Right renal cortex interstitium (tissue), 3 donors: ENCODE results near the gene CMC1. TPM values are rescaled to one million over a fixed set of nuclear protein-coding genes. Genes with fewer than 3 reads are reported as not detected.
"Not testable (repeated sequence)": the region's sequence is repeated elsewhere in the genome, so short reads cannot be mapped to it uniquely, and the experiment has no call there.

ENCODE experiments used
- DNase-seq, 3 donors: peaks; one replicate each; pipeline ENCODE4 v3.0.0-alpha.2; 2013; ENCODE audit warnings: low read depth in 3 of 3, low spot score in 2 of 3
- polyA plus RNA-seq, 3 donors: library from polyadenylated mRNA; unstranded; fragments of 120-200 nt; gene quantifications; one replicate each; pipeline ENCODE4 v1.2.1, GENCODE V29; 2013; ENCODE audit not compliant: insufficient read length in 3 of 3

The CMC1 gene
- 10 to 100 TPM; 29.7 to 30.8 (median 30.1) TPM for polyA plus RNA-seq

DNA sequence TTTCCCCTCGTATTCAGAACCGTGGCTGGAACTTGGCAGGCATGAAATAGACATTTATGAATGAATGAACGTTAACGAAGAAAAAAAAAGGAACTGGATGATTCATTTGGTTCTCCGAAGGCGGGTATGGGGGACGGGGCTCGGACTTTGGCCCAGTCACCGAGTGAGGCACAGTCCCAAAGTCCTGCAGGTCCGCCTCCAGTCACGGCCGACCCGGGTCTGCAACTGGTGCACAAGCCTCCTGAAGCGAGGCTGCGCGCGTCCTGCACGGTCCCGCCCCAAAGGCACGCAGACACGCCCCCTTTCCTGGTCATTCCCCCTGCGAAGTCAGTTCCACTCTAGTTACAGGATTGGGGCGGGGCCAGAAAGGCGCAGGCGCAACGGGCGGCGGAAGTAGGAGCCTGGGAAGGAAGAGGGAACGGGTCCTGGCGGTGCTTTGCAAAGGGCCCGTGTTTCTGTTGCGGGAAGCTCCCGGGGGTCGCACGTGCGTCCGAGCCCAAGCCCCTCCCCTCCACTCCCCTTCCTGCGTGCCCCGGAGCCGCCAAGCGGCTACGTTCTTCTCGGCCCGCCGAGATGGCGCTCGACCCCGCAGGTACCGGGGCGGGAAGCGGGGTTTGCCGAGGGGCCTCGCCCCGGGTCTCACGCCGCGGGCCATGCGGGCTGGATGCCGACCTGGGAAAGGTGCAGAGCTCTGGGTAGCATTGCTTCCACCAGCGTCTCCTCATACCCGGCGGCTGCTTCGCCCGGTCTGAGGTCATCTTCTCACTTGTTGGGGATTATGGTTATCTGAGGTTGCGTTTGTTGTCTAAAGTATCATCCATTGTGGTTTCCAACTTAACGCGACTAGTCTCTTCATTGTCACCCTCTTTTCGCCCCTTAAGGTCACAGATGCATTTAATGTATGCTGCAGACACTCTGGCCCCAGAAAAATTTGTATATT, at the start of gene CMC1:
CMC1 (plus strand) TSS at position 399 of the 940 bp plus-strand sequence; CDS start at position 574, 175 bp downstream.
- DNase-seq: peak; percentile 80 to 93 (median 89)

DNA sequence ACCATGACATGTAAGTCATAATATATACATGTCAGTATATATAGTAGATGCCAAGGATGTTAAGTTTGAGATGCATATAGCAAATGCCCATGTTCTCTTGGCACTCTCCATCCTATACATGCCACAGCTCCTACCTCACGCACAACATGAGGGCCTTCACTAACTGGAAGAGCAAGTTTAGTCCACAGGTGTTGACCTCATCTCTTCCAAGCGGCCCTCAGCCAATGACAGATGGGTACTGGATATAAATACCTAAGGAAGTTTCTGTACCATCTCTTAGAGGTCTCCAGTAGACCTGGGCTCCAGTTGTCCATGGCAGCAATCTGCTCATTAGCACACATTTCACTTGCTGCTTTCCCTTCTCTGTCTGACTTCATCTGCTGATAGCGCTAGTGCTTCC, 43.3 kb upstream of the CMC1 start:
- no peak for DNase-seq

GRCh38 chr3:28198974-28199373, 42.4 kb upstream of the CMC1 start:
- no peak for DNase-seq

GRCh38 chr3:28199643-28200042, 41.8 kb upstream of the CMC1 start:
- DNase-seq: not testable (repeated sequence)

- DNase-seq: not testable (repeated sequence)
Observed at GRCh38 chr3:28200366-28200848, 41.0 kb upstream of the CMC1 start.

DNA sequence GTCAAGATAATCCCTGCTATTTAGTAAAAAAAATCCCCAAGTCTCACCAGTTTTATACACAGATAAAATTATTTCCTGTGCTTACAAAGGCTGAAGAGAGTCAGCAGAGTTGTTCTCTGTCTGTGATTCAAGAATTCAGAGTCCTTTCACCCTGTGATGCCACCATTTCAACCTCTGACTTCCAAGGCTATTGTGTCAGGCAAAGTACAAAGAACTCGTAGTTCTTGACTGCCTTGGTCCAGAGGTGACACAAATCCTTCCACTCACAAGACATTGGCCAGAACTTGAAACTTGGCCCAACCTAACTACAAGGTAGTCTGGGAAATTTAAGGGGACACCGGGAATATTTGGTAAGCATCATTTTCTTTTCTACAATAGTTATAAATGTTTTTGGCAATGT, 34.9 kb upstream of the CMC1 start:
- no peak for DNase-seq

- no peak for DNase-seq
Observed at GRCh38 chr3:28207000-28207733, 34.3 kb upstream of the CMC1 start.

- no peak for DNase-seq
Observed at GRCh38 chr3:28210968-28211713, 30.3 kb upstream of the CMC1 start.

- no peak for DNase-seq
Observed at GRCh38 chr3:28212681-28213080, 28.7 kb upstream of the CMC1 start.

DNA sequence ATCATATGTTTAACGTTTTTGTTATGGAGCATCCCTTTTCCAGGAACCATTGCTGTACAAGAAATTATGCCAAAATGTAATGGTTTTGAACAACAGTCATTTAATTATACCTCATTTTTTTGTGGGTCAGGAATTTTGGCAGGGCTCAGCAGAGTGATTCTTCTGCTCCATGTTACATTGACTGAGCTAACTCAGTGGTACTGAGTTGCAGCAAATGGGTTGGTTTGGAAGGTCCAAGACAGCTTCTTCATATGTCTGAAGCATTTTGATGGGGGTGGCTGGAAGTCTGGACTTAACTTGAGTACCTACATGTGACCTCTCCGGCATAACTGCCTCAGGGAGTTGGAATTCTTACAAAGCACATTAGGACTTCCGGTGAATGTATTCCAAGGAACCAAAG, 26.0 kb upstream of the CMC1 start:
- DNase-seq: no peak

GRCh38 chr3:28218071-28218916, 23.1 kb upstream of the CMC1 start:
- no peak for DNase-seq

GRCh38 chr3:28218917-28219198, 22.6 kb upstream of the CMC1 start:
- DNase-seq: no peak

GRCh38 chr3:28224430-28224829, 17.0 kb upstream of the CMC1 start:
- DNase-seq: no peak

- no peak for DNase-seq
Observed at GRCh38 chr3:28226020-28226419, 15.4 kb upstream of the CMC1 start.

GRCh38 chr3:28228623-28229022, 12.8 kb upstream of the CMC1 start:
- no peak for DNase-seq

GRCh38 chr3:28232659-28233058, 8.8 kb upstream of the CMC1 start:
- no peak for DNase-seq

DNA sequence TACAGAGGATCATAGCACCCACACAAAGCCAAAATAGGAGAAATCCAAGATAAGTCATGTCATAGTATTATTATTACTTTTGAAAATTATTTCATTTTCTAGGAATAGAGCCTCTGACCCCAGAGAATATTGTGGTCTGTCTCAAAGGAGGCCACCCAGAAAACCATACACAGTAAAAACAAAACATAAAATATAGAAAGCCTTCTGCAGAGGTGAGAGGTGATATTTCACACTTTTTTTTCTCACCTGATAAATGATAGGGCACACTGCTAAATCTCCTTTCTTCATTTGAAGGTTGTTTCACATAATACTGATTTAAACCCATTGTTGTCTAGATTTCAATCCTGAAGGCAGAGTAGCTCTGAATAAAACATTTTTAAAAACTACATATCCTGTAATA, 7.0 kb upstream of the CMC1 start:
- DNase-seq: no peak

DNA sequence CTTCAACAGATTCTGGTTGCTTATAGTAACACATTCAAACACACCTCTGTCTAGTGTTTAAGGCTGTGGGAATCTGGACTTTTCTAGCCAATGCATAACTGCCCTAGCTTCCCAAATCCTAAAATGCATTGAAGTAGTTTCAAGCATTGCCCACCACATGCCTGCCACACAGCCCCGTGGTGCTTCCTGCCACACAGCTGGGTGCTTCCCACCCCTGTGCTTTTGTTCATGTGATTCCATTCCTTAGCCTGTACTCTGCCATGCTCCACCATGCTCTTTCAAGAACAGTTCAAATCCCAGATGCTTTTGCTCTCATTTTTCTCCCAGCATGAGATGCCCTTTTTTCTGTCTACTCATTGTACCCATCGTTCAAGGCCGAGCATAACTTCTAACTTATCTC, 2.3 kb upstream of the CMC1 start:
- DNase-seq: no peak

DNA sequence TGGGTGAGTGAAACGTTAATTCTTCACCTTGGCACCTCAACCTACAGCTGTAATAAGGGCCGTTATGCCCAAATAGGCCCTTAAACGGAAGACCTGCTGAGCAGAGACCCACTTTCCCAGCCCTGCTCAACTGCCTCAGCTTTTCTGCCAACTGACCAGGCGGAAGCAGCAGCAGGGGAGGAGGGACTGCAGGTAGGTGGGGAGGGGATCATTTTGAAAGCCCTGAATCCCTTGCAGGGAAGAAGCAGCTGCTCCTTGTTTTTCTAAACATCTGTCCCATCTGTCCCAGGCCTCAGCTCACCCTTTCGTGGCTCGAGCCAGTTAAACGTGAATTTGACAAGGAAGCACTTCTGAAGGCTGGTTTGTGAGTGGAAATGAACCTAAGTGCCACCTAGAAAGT, 978 bp upstream of the CMC1 start:
- no peak for DNase-seq

GRCh38 chr3:28242519-28242918, 1.1 kb downstream of the CMC1 start:
- no peak for DNase-seq
